Cardiac muscle cell (in vitro differentiated cells and primary cell): ENCODE data around the gene NOS3. TPM values are rescaled to one million over a fixed set of nuclear protein-coding genes. Genes with fewer than 3 reads are reported as not detected.
A peak's percentile ranks its signal among the peaks of the same experiment; 100 is the strongest.

ENCODE experiments used
- DNase-seq, 2 donors: peaks; one replicate each; pipeline versions ENCODE4 v3.0.0 to v3.0.0-alpha.2; 2010 to 2017; ENCODE audit warnings: low read depth in 1 of 2, low spot score in 1 of 2
- H3K27ac ChIP-seq: fragments of 200-600 bp; sonication (generic); 2 replicates; pipeline ENCODE4 v1.5.1; 2016
- H3K27me3 ChIP-seq: fragments of 200-600 bp; sonication (generic); 2 replicates; pipeline ENCODE4 v1.6.0; 2016; ENCODE audit warnings: control low read depth
- H3K36me3 ChIP-seq: fragments of 200-600 bp; sonication (generic); 2 replicates; pipeline ENCODE4 v1.5.1; 2016; ENCODE audit warnings: control low read depth
- H3K4me1 ChIP-seq: fragments of 200-600 bp; sonication (generic); 2 replicates; pipeline ENCODE4 v1.8.1; 2017; ENCODE audit warnings: low read depth, mild to moderate bottlenecking, mixed run types
- H3K4me3 ChIP-seq: fragments of 200-600 bp; sonication (generic); 2 replicates; pipeline ENCODE4 v1.5.1; 2016; ENCODE audit warnings: mild to moderate bottlenecking
- H3K9me3 ChIP-seq: fragments of 200-600 bp; sonication (generic); 2 replicates; pipeline ENCODE4 v1.5.1; 2017; ENCODE audit warnings: low read depth, mild to moderate bottlenecking, control low read depth
- CTCF ChIP-seq: IDR thresholded peaks from 2 replicates; pipeline ENCODE4 v1.5.1; 2012; ENCODE audit warnings: low read depth, mild to moderate bottlenecking, low read length
- polyA plus RNA-seq: library from polyadenylated mRNA; unstranded; fragments of >200 nt; fragmentation: Nextera tagmentation; extraction: Ambion mirVana; gene quantifications from 2 replicates; pipeline ENCODE4 v1.2.1, GENCODE V29; 2016
- total RNA-seq: library from RNA; depleted of rRNA; stranded (reverse); fragments of >200 nt; gene quantifications from 2 replicates; pipeline ENCODE4 v1.2.3, GENCODE V29; 2016

NOS3 gene
- total and polyA plus RNA-seq, 2 experiments from 2014 or later: 13.1 to 20.3 TPM

- Histone ChIP-seq H3K9me3 (no peaks in the 10 kb centered on the region), H3K4me1 (no peaks in the 10 kb centered on the region)
- no peak for DNase-seq
Measured at GRCh38 chr7:151048911-151049463, 58.2 kb downstream of the NOS3 start.

GRCh38 chr7:151051108-151051507, 60.3 kb downstream of the NOS3 start:
- Histone ChIP-seq H3K27ac (no peak overlapping the region), H3K36me3 (no peaks in the 10 kb centered on the region), H3K27me3 (peaks cover 26% of the 10 kb centered on the region), H3K9me3 (no peaks in the 10 kb centered on the region), H3K4me3 (peak overlapping the region; percentile 4), H3K4me1 (no peaks in the 10 kb centered on the region)
- no peak for TF ChIP-seq CTCF
- peak; percentile 79 to 90 for DNase-seq

More at GRCh38 chr7:151048911-151049463, 58.2 kb downstream of the NOS3 start:
- Histone ChIP-seq H3K36me3 (no peaks in the 10 kb centered on the region), H3K4me3 (no peak overlapping the region), H3K27me3 (peaks cover 26% of the 10 kb centered on the region), H3K27ac (no peak overlapping the region)
- no peak for TF ChIP-seq CTCF

GRCh38 chr7:151053096-151053495, 62.3 kb downstream of the NOS3 start:
- Histone ChIP-seq H3K27me3 (peaks cover 26% of the 10 kb centered on the region), H3K36me3 (no peaks in the 10 kb centered on the region), H3K4me3 (no peak overlapping the region)

GRCh38 chr7:151053751-151054150, 62.9 kb downstream of the NOS3 start:
- H3K27ac ChIP-seq: no peak overlapping the region
- H3K27me3 ChIP-seq: peaks cover 26% of the 10 kb centered on the region
- peaks cover 11% of the 10 kb centered on the region for H3K4me1 ChIP-seq
- no peak for TF ChIP-seq CTCF
- no peaks in the 10 kb centered on the region for H3K36me3 ChIP-seq
- H3K4me3 ChIP-seq: no peak overlapping the region
- H3K9me3 ChIP-seq: no peaks in the 10 kb centered on the region
- DNase-seq: no peak

More at GRCh38 chr7:151053096-151053495, 62.3 kb downstream of the NOS3 start:
- no peak overlapping the region for H3K27ac ChIP-seq
- H3K9me3 ChIP-seq: no peaks in the 10 kb centered on the region
- TF ChIP-seq CTCF: no peak
- H3K4me1 ChIP-seq: peaks cover 5% of the 10 kb centered on the region
- no peak for DNase-seq

GRCh38 chr7:151056283-151056665, 65.5 kb downstream of the NOS3 start:
- DNase-seq: no peak
- Histone ChIP-seq H3K9me3 (no peaks in the 10 kb centered on the region), H3K27me3 (peaks cover 9% of the 10 kb centered on the region), H3K4me1 (peaks cover 23% of the 10 kb centered on the region), H3K27ac (no peak overlapping the region), H3K36me3 (no peaks in the 10 kb centered on the region), H3K4me3 (no peak overlapping the region)
- TF ChIP-seq CTCF: no peak
